ENCODE results near the gene PTPN21. TPM values are rescaled to one million over a fixed set of nuclear protein-coding genes. Genes with fewer than 3 reads are reported as not detected.

The PTPN21 gene
- total and polyA plus RNA-seq, 9 of the 15 experiments (the other 6 are each of a cell fraction or from before 2014, with no cell fraction given), result 0.06 to 1.9 (median 0.94) TPM

DNA sequence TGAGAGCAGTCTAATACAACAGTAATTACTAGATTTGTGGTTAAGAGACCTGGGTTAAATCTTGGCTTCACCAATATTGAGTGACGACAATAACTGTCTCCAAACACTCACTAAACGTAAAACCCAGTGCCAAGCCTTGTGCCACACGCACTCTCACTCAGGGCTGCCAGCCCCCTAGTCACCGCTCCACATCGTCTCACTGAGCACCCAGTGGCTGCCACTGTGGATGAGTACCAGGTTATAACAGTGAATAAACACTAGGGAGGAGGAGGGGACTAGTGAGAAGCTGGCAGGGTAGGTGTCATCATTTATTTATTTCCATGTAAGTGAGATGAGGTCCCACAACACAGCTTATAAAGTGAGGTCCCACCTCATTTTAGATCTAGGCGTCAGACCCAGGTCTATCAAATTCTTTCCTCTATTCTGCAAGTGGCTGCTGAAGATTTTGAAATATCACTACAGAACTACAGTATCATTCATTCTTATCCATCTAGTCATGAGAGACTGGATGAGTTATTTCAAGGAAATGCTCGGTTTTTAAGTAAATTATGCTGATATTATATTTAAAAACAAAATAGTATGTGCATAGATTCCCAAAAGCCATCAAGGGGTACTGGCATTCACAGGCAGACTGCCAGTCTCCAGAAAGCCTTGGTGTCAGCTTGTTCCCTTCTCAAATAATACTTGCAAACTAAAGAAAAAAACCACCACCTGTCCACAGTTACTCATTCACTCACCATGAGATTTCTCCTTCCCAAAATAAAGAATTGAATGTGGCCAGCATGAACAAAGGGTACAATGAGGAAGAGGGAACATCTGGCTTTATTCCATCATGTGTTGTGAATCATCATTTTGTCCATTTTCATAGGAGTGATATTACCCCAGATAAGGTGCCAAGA is 84.0 kb downstream of the PTPN21 start (continued):
- TF ChIP-seq, protein P1, sequence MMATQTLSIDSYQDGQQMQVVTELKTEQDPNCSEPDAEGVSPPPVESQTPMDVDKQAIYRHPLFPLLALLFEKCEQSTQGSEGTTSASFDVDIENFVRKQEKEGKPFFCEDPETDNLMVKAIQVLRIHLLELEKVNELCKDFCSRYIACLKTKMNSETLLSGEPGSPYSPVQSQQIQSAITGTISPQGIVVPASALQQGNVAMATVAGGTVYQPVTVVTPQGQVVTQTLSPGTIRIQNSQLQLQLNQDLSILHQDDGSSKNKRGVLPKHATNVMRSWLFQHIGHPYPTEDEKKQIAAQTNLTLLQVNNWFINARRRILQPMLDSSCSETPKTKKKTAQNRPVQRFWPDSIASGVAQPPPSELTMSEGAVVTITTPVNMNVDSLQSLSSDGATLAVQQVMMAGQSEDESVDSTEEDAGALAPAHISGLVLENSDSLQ (IDR thresholded peaks at IDR 0.05), result no peak
- TF ChIP-seq, protein P2, sequence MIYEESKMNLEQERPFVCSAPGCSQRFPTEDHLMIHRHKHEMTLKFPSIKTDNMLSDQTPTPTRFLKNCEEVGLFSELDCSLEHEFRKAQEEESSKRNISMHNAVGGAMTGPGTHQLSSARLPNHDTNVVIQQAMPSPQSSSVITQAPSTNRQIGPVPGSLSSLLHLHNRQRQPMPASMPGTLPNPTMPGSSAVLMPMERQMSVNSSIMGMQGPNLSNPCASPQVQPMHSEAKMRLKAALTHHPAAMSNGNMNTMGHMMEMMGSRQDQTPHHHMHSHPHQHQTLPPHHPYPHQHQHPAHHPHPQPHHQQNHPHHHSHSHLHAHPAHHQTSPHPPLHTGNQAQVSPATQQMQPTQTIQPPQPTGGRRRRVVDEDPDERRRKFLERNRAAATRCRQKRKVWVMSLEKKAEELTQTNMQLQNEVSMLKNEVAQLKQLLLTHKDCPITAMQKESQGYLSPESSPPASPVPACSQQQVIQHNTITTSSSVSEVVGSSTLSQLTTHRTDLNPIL (CRISPR knock-in tag; IDR thresholded peaks at IDR 0.05), result no peak
- TF ChIP-seq ZNF445 (CRISPR knock-in tag; IDR thresholded peaks at IDR 0.05; ENCODE audit: low read depth), result no peak
- no peak for TF ChIP-seq ZNF830 (CRISPR knock-in tag; IDR thresholded peaks at IDR 0.05)
- TF ChIP-seq SMARCC2 (IDR thresholded peaks at IDR 0.05; ENCODE audit: low read depth), result no peak
- TF ChIP-seq NR3C1 (CRISPR knock-in tag; IDR thresholded peaks at IDR 0.05), result no peak

DNA sequence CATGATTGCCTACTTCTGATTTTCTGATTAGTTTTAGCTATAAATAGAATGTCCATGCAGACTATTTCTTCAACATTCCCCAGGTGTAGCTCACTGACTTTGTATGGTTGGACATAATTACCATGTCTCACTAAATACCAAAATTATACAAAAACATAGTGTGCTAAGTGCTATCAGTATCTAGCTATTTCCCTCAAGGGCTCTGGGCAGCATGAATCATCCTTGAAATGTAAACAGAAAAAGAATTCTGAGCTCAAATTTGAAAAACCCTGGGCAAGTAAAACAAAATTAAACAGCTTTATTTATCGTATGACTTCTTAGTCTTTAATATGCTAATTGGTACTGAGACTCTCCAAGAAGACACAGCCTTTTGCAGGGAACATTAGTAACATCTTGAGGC is 86.4 kb downstream of the PTPN21 start:
- intact Hi-C loops (cut with micrococcal nuclease) (no loop called here), in situ Hi-C loops (cut with MboI) (no loop called here)
- POLR2A ChIA-PET, result interaction anchor here (0.6 to 1.4 kb wide), 2 partner anchors 8 to 200 kb away, joined by 3 to 4 read pairs; no protein-coding TSS in a partner anchor
- Histone ChIP-seq H3K9ac (ENCODE audit: insufficient read depth in 1 of 2, low read depth in 2 of 2, low read length in 2 of 2) (no peak overlapping the region), H3K79me2 (ENCODE audit: control insufficient read depth, insufficient read depth, low read length) (no peaks in the 10 kb centered on the region), H2AFZ (ENCODE audit: low read depth, low read length) (no peak overlapping the region), H3K27ac (ENCODE audit: extremely low read depth, low read depth, low read length) (no peak overlapping the region), H3K9me3 (replicated peaks; ENCODE audit: control insufficient read depth, insufficient read depth, low read depth, low read length) (no peaks in the 10 kb centered on the region), H3K9me1 (ENCODE audit: control insufficient read depth, insufficient read depth, low read length) (no peaks in the 10 kb centered on the region), H3K4me2 (ENCODE audit: insufficient read depth, low read length) (no peak overlapping the region), H4K20me1 (replicated peaks; ENCODE audit: control insufficient read depth, insufficient read depth, low read length) (no peaks in the 10 kb centered on the region), H3K4me1 (replicated peaks in 1 of 2; ENCODE audit: control insufficient read depth in 2 of 2, insufficient read depth in 2 of 2, low read length in 2 of 2) (no peaks in the 10 kb centered on the region), H3K4me3 (no peak overlapping the region), H3K27me3 (ENCODE audit: control insufficient read depth in 2 of 2, insufficient read depth in 2 of 2, low read length in 2 of 2) (no peaks in the 10 kb centered on the region), H3K36me3 (ENCODE audit: control insufficient read depth, insufficient read depth, low read length) (no peaks in the 10 kb centered on the region)
- ATAC-seq (no peak), FAIRE-seq (no peak), DNase-seq (ENCODE audit: extremely low read depth in 1 of 4, low spot score in 3 of 4) (no peak)
- BruUV-seq (replicated peaks), result no TSS peak
- CTCF ChIA-PET (ENCODE audit: low intra/inter-chr PET ratio), result no interaction called here
- 35% methylated on average over 1 of the region's 1 CpG for WGBS (ENCODE audit: insufficient coverage, low coverage, missing lambda C conversion rate)
- TF ChIP-seq, protein P3, sequence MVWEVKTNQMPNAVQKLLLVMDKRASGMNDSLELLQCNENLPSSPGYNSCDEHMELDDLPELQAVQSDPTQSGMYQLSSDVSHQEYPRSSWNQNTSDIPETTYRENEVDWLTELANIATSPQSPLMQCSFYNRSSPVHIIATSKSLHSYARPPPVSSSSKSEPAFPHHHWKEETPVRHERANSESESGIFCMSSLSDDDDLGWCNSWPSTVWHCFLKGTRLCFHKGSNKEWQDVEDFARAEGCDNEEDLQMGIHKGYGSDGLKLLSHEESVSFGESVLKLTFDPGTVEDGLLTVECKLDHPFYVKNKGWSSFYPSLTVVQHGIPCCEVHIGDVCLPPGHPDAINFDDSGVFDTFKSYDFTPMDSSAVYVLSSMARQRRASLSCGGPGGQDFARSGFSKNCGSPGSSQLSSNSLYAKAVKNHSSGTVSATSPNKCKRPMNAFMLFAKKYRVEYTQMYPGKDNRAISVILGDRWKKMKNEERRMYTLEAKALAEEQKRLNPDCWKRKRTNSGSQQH (CRISPR knock-in tag; IDR thresholded peaks at IDR 0.05), result no peak
- TF ChIP-seq CEBPB (tag; IDR thresholded peaks at IDR 0.05), result no peak
- TF ChIP-seq FOXJ2 (tag; IDR thresholded peaks at IDR 0.05), result no peak
- TF ChIP-seq HOXB6 (CRISPR knock-in tag; IDR thresholded peaks at IDR 0.05; ENCODE audit: borderline replicate concordance), result no peak
- TF ChIP-seq ZFPM2 (CRISPR knock-in tag; IDR thresholded peaks at IDR 0.05), result no peak
- TF ChIP-seq, protein P4, sequence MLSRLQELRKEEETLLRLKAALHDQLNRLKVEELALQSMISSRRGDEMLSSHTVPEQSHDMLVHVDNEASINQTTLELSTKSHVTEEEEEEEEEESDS (CRISPR knock-in tag; IDR thresholded peaks at IDR 0.05), result no peak
- TF ChIP-seq RFX7 (CRISPR knock-in tag; IDR thresholded peaks at IDR 0.05), result no peak
- no peak for TF ChIP-seq ESRRA (IDR thresholded peaks at IDR 0.05; ENCODE audit: borderline replicate concordance, low read depth)
- TF ChIP-seq ZNF830 (CRISPR knock-in tag; IDR thresholded peaks at IDR 0.05), result no peak
